Stimulated activated CD8-positive, alpha-beta memory T cell treated with anti-CD3 and anti-CD28 coated beads, Interleukin-7, amount 100 ng/mL, for 4 hours (primary cell): Measurements from ENCODE around the gene SHH.
"Not testable (repeated sequence)": the region's sequence is repeated elsewhere in the genome, so short reads cannot be mapped to it uniquely, and the experiment has no call there.

ENCODE experiments used
- DNase-seq, 2 donors: peaks; one replicate each; pipeline ENCODE4 v3.0.0-alpha.2; 2020; ENCODE audit warnings: low read depth in 2 of 2

Gene SHH

GRCh38 chr7:155842496-155843265 is 30.4 kb upstream of the SHH start:
- no peak for DNase-seq

- DNase-seq, result no peak
These were observed 28.6 kb upstream of the SHH start for GRCh38 chr7:155840909-155841308.

GRCh38 chr7:155840262-155840885 is 28.1 kb upstream of the SHH start:
- DNase-seq, result no peak

GRCh38 chr7:155839461-155839860 is 27.2 kb upstream of the SHH start:
- DNase-seq, result no peak

- not testable (repeated sequence) for DNase-seq
These were observed 26.0 kb upstream of the SHH start for GRCh38 chr7:155838312-155838711.

- DNase-seq, result no peak
These were observed 24.8 kb upstream of the SHH start for GRCh38 chr7:155837126-155837479.

- DNase-seq, result no peak
These were observed 24.2 kb upstream of the SHH start for GRCh38 chr7:155836216-155837125.

GRCh38 chr7:155835446-155836215 is 23.4 kb upstream of the SHH start:
- no peak for DNase-seq

GRCh38 chr7:155834486-155835048 is 22.3 kb upstream of the SHH start:
- DNase-seq, result no peak

GRCh38 chr7:155833651-155834050 is 21.4 kb upstream of the SHH start:
- no peak for DNase-seq

- no peak for DNase-seq
These were observed 20.3 kb upstream of the SHH start for GRCh38 chr7:155832581-155832981.

- DNase-seq, result no peak
These were observed 19.7 kb upstream of the SHH start for GRCh38 chr7:155831807-155832524.

- DNase-seq, result no peak
These were observed 18.9 kb upstream of the SHH start for GRCh38 chr7:155830961-155831806.

GRCh38 chr7:155829796-155830470 is 17.7 kb upstream of the SHH start:
- DNase-seq, result no peak

GRCh38 chr7:155825336-155825735 is 13.1 kb upstream of the SHH start:
- no peak for DNase-seq

- DNase-seq, result no peak
These were observed 12.1 kb upstream of the SHH start for GRCh38 chr7:155824227-155824886.

- DNase-seq, result no peak
These were observed 9.6 kb upstream of the SHH start for GRCh38 chr7:155821851-155822250.

- no peak for DNase-seq
These were observed 8.5 kb upstream of the SHH start for GRCh38 chr7:155820788-155821187.

- no peak for DNase-seq
These were observed 8.0 kb upstream of the SHH start for GRCh38 chr7:155820246-155820645.
